Skeletal muscle satellite cell (primary cell): ENCODE results near the gene LRRIQ4.

ENCODE experiments used
- H3K27me3 ChIP-seq: 2 replicates; pipeline ENCODE4 v1.7.0; 2013; ENCODE audit warnings: low read length; ENCODE audit not compliant: control insufficient read depth, insufficient read depth
- H3K36me3 ChIP-seq: 2 replicates; pipeline ENCODE4 v1.7.0; 2013; ENCODE audit warnings: mild to moderate bottlenecking, control low read depth, low read length; ENCODE audit not compliant: insufficient read depth
- H3K4me1 ChIP-seq: 2 replicates; pipeline ENCODE4 v1.7.0; 2013; ENCODE audit warnings: low read length; ENCODE audit not compliant: control insufficient read depth, insufficient read depth
- H3K4me2 ChIP-seq: 2 replicates; pipeline ENCODE4 v1.7.0; 2013; ENCODE audit warnings: mild to moderate bottlenecking, low read length
- H3K4me3 ChIP-seq: 2 replicates; pipeline ENCODE4 v1.7.0; 2013; ENCODE audit warnings: low read length
- H3K9ac ChIP-seq: 2 replicates; pipeline ENCODE4 v1.7.0; 2013; ENCODE audit warnings: mild to moderate bottlenecking, low read depth, low read length, moderate library complexity
- H3K9me3 ChIP-seq: replicated peaks from 2 replicates; pipeline ENCODE4 v1.7.0; 2013; ENCODE audit warnings: mild to moderate bottlenecking, control low read depth, low read length

LRRIQ4 gene

DNA sequence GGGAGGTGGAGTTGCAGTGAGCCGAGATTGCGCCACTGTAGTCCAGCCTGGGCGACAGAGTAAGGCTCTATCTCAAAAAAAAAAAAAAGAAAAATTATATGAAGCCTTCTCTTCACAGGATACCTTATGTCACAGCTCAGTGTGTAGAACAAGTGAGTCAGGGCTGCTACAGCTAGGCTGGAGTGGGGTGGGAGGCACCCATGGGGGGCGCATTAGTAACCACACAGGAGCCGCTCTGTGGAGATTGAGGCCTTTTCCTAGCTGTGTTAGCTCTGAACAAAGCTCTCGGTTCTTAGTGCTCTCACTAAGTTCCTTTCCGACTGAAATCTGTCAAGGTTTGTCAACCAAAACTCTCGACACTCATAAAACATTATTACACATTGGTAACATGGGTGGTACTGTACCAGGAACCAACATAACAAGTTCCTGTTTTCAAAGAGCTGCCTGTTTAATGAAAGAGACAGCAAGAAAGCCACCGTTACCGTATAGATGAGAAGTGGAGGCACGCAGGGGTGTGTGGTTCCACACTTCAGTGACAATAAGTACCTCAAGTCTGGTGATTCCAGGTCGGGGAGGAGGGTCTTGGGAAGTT lies 52.6 kb downstream of the LRRIQ4 start:
- H3K27me3 ChIP-seq = no peaks in the 10 kb centered on the region
- no peak overlapping the region for H3K9ac ChIP-seq
- H3K4me3 ChIP-seq = no peak overlapping the region
- H3K36me3 ChIP-seq = no peaks in the 10 kb centered on the region
- no peak overlapping the region for H3K4me2 ChIP-seq
- H3K4me1 ChIP-seq = no peaks in the 10 kb centered on the region
- no peaks in the 10 kb centered on the region for H3K9me3 ChIP-seq

DNA sequence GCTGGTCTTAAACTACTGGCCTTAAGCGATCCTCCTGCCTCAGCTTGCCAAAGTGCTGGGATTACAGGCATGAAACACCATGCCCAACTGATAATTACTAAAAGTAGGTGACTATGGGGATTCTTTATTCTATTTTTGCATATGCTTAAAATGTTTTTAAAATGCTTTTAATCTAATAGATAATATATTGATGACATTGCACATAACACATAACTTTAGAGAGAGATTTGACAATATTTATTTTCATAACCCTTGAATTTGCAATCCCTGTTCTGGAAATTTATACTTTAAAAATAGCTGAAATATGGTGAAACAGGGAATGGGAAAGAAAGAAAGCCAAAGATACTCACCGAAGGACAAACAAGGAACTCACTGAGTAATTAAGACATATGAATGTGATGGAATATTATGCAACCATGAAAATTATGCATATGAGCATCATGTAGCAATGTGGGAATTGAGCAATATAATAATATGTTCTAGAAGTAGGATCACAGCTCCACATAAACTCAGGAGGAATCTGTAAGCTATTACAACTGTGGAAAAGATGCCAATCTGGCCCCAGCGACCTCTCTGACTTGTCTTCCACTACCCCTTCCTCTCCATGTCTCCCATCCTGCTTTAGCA lies 55.0 kb downstream of the LRRIQ4 start:
- H3K4me1 ChIP-seq = no peaks in the 10 kb centered on the region
- H3K9me3 ChIP-seq = no peaks in the 10 kb centered on the region
- H3K36me3 ChIP-seq = no peaks in the 10 kb centered on the region
- H3K27me3 ChIP-seq = peaks cover 6% of the 10 kb centered on the region
- H3K4me3 ChIP-seq = no peak overlapping the region
- no peak overlapping the region for H3K9ac ChIP-seq
- no peak overlapping the region for H3K4me2 ChIP-seq

DNA sequence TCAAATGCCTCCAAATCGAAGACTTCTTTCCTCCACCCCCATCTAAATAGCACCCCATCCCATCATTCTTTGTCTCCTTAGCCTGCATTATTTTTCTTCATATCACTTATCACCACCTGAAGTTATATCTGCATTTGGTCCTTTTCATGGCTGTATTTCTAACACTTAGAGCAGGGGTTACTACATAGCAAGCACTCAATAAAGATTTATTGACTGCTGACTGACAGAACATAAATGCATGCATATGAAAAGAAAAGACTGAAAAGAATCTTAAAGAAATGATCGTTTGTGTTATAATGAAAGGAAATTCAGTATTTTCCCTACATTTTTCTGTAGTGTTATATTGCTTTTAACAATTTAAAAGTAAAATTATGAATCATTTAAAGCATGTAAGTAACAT lies 55.7 kb downstream of the LRRIQ4 start:
- H3K36me3 ChIP-seq = no peaks in the 10 kb centered on the region
- H3K9me3 ChIP-seq = no peaks in the 10 kb centered on the region
- no peaks in the 10 kb centered on the region for H3K4me1 ChIP-seq
- no peak overlapping the region for H3K4me2 ChIP-seq
- H3K4me3 ChIP-seq = no peak overlapping the region
- H3K27me3 ChIP-seq = peaks cover 6% of the 10 kb centered on the region
- H3K9ac ChIP-seq = no peak overlapping the region

DNA sequence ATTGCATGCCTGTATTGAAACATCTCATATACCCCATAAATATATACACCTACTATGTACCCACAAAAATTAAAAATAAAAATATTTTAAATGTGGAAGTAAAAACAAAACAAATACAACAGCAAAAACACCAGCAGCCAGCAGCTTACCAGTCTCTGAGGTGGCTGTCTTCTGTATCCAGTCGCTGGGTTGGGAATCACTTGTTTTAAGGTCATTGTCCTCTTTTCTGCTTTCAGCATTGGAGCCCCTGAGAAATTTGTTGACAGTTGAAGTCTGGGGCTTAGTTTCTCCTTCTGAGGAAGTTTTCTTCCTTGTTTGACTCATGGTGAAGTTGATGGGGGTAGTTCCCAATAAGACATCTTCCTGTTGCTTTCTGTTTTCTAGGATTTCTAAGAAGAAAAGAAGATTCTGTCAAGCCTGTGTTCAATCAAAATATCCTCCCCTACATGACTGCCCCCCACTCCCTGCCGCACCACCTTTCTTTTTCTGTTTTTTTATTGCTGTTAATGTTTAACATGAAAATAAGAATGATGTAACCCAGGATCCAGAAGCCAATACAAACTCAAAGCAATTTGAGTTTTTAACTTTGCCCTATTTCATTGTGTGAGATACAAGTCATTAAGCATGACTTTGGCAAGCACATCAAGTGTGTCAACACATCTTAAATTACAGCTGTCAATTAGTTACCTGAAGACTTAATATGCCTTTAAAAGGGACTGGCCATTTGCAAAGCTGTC lies 57.0 kb downstream of the LRRIQ4 start, which contains the start of gene LRRC31:
TSS of gene LRRC31 (minus strand) at position 452 of the 737 bp plus-strand sequence. CDS start at position 324, 128 bp downstream.
- Histone ChIP-seq H3K4me3 (no peak within 1 kb of the TSS), H3K36me3 (no peaks in the 10 kb centered on the region), H3K4me1 (no peaks in the 10 kb centered on the region), H3K9me3 (no peaks in the 10 kb centered on the region), H3K9ac (no peak within 1 kb of the TSS), H3K27me3 (peaks cover 13% of the 10 kb centered on the region), H3K4me2 (no peak within 1 kb of the TSS)

DNA sequence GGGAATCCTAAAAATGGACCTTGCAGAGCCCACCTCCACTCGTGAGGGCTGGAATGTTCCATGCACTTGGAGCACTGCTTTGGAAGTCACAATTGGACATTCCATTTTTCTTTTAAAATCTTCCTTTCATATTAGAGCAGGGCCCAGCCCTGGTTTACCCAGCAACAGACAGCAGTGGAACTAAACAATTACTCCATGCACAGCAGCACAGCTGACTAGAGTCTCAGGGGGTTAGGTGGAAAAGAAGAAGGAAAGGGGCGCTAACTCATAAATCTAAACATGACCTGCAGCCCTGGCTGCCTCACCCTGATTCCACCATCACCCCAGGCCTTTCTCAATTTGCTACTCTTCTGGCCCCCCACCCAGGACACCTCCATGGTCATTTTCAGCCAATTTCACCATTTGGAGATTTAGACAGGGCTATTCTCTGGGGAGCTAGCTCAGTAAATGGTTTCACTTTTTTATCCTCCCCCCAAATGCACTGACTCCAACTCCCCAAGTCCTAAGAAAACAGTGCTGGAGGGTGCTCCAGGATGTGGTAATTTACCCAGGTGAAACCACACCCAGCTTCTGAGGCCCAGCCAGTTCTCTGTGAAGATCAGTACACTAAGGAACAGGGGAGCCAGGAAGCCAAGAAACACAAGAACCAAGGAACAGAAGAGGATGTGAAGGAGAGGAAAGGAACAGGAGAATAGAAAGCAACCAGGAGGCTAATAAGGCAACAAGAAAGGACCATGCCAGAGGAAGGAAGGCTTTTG lies 58.6 kb downstream of the LRRIQ4 start:
- H3K9me3 ChIP-seq = no peaks in the 10 kb centered on the region
- H3K4me3 ChIP-seq = no peak overlapping the region
- peaks cover 13% of the 10 kb centered on the region for H3K27me3 ChIP-seq
- no peaks in the 10 kb centered on the region for H3K4me1 ChIP-seq
- no peaks in the 10 kb centered on the region for H3K36me3 ChIP-seq
- H3K9ac ChIP-seq = no peak overlapping the region
- H3K4me2 ChIP-seq = no peak overlapping the region

DNA sequence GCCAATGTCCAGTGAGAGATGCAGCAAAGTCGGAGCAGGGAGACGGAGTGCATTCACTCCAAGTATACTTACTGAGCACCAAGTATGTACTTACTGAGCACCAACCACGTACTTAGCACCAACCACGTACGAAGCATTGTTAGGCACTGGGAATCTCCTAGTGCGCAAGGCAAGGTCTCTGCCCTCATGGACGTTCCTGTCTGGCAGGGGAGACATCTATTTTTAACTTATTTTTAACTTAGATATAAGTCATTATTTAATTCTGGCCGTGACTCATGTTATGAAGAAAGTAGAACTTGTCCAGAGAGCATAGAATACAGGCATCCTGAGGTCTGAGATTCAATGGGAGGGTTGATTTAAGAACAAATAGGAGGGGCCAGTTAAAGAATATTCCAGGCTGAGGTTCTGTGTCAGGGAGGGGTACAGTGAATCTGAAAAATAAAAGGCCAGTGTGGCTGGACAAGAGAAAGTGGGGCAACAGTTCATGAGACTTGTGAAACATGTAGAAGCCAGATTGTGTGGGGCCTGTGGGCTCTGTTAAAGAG lies 66.4 kb downstream of the LRRIQ4 start:
- Histone ChIP-seq H3K36me3 (no peaks in the 10 kb centered on the region), H3K27me3 (peaks cover 8% of the 10 kb centered on the region), H3K4me1 (no peaks in the 10 kb centered on the region), H3K4me2 (no peak overlapping the region), H3K9ac (no peak overlapping the region), H3K9me3 (no peaks in the 10 kb centered on the region), H3K4me3 (no peak overlapping the region)

DNA sequence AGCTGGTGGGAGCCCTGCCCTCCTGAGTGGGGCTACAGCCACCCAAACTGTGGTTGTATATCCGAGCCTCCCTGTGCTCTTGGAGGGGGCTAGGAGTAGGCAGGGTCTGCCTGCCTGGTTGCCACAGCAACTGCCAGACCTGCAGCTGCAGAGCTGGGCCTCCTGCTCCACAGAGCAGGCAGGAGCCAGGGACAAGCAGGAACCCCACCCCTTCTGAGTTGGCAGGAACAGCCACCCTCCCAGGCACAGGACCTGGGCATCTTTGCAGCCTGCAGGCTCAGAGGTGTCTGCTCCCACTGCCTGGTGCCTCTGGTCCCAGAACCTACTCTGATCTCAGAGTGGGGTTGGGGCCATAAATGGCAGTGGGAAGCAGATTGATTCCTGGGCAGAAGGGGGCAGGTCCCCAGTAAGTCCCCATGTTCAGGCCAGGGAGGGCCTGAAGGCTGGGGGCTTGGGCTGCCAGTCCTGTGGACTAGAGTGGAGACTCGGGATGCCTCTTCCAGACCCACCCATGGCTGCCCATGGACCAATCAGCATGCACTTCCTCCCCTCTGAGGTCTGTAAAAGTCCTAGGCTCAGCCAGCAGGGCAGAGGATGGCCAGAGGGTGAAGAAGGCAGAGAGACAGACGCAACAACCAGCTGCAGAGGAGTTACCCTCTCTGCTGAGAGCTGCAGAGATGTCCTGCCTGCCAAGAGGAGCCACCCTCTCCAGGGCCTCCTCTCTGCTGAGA lies 67.3 kb downstream of the LRRIQ4 start:
- no peaks in the 10 kb centered on the region for H3K9me3 ChIP-seq
- H3K4me3 ChIP-seq = no peak overlapping the region
- no peak overlapping the region for H3K9ac ChIP-seq
- H3K27me3 ChIP-seq = peaks cover 2% of the 10 kb centered on the region
- no peaks in the 10 kb centered on the region for H3K36me3 ChIP-seq
- H3K4me1 ChIP-seq = no peaks in the 10 kb centered on the region
- no peak overlapping the region for H3K4me2 ChIP-seq

DNA sequence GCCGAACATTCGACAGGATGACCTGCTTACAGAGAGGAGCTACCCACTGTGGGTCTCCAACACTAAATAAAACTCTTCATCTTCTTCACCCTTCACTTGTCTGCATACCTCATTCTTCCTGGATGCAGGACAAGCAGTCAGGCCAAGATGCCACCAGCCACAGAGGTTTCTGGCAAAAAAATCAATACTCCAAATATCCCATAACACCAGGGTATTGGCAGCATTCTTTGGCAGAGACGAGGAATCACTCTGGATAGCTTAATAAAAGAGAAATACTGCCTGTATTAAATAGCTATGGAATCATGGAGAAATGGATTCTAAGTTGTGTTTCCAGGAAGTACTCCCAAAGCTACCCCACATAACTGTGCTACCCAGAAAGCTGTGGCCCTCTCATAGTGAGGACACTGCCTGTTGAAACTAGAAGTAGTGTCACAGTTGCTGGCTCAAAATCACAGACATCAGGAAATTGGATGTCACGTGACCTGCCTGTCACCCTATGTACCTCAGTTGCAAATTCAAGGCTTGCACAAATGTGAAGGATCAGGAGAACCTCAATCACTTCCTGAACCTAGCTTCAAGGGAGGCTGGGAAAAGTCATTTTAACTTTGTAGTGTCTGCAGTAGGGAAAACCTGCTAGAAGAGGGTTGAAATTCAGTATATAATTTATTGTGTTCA lies 68.0 kb downstream of the LRRIQ4 start:
- no peaks in the 10 kb centered on the region for H3K4me1 ChIP-seq
- no peaks in the 10 kb centered on the region for H3K36me3 ChIP-seq
- H3K9me3 ChIP-seq = no peaks in the 10 kb centered on the region
- no peak overlapping the region for H3K9ac ChIP-seq
- H3K4me2 ChIP-seq = no peak overlapping the region
- no peak overlapping the region for H3K4me3 ChIP-seq
- peaks cover 3% of the 10 kb centered on the region for H3K27me3 ChIP-seq

DNA sequence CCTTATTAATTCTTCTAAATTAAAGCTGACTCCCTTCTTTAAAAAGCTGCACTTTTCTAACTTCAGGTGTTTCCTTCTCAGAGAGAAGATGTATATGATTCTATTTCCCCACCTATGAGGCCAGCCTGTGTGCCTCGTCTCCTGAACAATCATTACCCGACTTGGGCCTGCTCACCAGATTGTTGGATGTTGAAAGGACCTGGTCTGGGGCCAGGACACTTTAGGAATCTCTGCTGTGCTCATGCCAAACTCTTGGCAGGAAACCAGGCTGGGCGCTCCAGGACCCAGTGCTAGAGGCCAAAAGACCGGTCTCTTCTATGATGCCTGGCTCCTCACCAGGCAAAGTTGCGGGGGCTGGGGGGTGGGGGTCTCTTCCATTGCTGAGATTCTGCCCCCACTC lies 74.0 kb downstream of the LRRIQ4 start:
- Histone ChIP-seq H3K4me2 (no peak overlapping the region), H3K4me1 (no peaks in the 10 kb centered on the region), H3K9ac (no peak overlapping the region), H3K9me3 (no peaks in the 10 kb centered on the region), H3K27me3 (peaks cover 2% of the 10 kb centered on the region), H3K4me3 (no peak overlapping the region), H3K36me3 (no peaks in the 10 kb centered on the region)
